ENCODE results near the gene DNAJB6.

The DNAJB6 gene

GRCh38 chr7:157368955-157369354 lies 32.2 kb downstream of the DNAJB6 start:
- DNase-seq (ENCODE audit: low spot score): no peak

- DNase-seq (ENCODE audit: low spot score): no peak
Observed at GRCh38 chr7:157370742-157371141, 33.9 kb downstream of the DNAJB6 start.

GRCh38 chr7:157371296-157371695 lies 34.5 kb downstream of the DNAJB6 start:
- DNase-seq (ENCODE audit: low spot score): no peak

DNA sequence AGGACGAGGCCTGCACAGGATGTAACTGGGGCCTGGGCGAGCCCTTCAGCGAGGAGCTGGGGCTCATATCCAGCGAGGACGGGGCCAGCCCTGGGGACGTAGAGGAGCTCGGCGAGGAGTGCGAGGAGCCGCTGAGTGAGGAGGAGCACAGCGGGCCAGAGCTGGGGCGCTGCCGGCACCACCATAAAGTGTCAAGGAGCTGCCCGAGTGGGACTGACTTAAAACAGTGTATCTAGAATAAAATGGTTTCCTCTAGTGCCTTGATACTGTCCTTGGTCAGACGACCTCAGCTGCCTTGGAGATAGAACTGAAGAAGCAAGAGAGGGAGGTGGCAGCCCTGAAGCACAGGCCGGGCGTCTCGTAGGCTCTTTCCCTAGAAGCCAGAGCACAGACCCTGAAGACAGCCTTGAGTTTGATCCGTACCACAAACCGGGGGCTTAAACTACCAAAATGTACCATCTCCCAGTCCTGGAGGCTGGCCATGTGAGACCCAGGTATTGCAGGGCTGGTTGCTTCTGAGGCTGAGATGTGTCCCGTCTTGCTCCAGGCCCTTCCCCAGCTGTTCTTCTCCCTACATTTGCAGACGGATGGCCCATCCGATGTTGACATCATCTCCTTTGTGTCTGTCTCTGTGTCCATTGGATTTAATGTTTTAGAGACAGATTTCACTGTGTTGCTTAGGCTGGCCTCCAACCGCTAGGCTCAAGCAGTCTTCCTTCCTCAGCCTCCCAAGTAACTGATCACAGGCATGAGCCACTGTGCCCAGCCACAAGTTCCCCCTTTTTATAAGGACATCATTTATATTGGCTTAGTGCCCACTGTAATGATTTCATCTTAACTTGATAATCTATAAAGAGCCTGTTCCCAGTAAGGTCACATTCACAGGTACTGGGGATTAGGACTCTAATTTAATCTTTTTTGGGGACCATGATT lies 35.8 kb downstream of the DNAJB6 start:
- no peak for DNase-seq (ENCODE audit: low spot score)

GRCh38 chr7:157373493-157373892 lies 36.7 kb downstream of the DNAJB6 start:
- no peak for DNase-seq (ENCODE audit: low spot score)

DNA sequence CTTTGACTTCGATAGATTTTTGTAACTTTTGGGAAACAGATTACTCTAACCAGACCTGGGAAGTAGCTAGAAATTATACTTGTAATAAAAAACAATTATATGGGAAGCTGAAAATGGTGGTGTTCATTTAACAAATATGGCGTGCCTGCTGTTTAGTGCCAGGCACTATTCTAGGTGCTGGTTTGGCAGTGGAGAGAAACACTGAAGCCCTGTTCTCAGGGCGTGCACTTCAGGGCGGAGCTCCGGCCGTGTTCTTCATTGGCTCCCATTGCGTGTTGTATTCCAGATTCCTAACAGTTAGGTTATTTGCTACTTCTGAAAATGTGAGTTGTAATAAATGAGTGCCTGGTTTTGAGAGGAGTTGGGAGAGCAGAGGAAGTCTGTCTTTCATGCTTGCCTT lies 38.6 kb downstream of the DNAJB6 start:
- DNase-seq (ENCODE audit: low spot score): no peak

GRCh38 chr7:157377436-157378124 lies 40.8 kb downstream of the DNAJB6 start:
- no peak for DNase-seq (ENCODE audit: low spot score)

DNA sequence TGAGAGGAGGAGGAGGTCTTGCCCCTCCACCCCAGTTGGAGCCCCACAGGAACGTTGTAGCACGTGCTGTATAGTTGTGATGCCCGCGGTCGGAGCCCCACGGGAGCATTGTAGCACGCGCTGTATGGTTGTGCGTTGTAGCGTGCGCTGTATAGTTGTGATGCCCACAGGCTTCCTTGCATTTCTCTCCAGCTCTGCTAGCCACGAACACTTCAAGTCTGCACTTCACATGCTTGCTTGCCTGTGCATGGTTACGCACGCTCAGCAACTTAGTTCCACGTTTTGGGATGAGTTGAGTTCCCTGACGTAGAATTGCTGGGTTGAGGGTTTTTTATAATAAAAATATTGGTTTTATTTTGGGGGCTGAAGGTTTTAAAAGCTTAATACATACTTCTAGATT lies 41.6 kb downstream of the DNAJB6 start:
- no peak for DNase-seq (ENCODE audit: low spot score)

GRCh38 chr7:157379493-157379892 lies 42.7 kb downstream of the DNAJB6 start:
- no peak for DNase-seq (ENCODE audit: low spot score)

DNA sequence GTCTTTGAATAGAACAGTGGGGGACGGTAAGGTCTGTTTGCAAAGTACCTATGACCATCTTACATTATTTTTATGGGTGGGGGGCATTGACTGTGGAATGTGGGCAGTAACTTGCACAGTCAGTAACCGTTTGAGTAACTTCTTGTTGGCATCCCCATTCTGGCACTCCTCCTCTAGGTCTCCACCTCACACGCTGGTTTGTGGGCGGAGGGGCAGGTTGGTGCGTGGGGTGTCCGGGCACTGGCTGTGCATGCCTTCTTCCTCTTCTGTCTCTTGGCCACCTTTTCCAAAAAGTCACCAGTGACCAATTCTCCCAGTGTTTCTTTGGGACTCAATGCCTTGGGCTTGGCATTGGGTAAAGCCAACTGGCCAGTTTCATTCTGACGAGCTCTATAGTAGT lies 43.6 kb downstream of the DNAJB6 start:
- DNase-seq (ENCODE audit: low spot score): no peak

GRCh38 chr7:157383868-157384267 lies 47.1 kb downstream of the DNAJB6 start:
- DNase-seq (ENCODE audit: low spot score): no peak

GRCh38 chr7:157384301-157384700 lies 47.5 kb downstream of the DNAJB6 start:
- no peak for DNase-seq (ENCODE audit: low spot score)

GRCh38 chr7:157386979-157387800 lies 50.4 kb downstream of the DNAJB6 start:
- DNase-seq (ENCODE audit: low spot score): peak; percentile 85

- DNase-seq (ENCODE audit: low spot score): no peak
Observed at GRCh38 chr7:157388301-157388700, 51.5 kb downstream of the DNAJB6 start.

DNA sequence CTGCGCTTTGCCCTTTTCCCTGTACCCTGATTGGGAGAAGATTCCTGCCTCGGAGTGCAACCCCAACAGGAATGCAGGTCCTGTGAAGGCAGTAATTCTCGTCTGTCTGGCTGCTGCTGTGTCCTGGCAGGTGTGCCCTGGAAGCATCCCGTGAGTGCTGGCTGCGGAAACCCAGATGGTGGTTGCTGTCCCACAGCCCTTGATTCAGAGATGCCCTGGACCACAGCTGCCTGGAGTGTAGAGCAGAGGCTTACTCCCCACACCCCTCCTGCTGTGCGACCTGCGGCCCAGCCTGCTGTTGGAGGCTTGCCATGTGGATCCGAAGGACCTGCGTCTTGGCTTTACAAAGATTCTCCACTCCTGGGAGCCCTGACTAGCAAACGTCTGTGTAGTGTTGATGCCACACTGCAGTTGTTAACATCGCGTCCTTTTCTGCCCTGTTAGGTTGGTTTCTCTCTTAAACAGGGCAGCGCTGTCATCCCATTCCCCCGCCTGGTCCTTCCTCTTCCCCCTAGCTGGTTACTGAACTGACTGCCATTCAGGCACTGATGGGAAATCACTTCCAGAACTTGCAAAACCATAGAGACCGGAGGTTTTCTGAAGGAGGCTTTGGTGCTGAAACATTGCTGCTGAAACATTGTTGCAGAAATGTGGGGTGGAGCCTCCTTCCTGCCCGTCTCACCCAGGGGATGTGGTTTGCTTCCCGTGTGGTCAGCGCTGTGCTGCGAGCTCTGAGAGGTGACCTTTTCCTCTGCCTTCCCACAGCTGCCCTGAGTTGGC lies 53.3 kb downstream of the DNAJB6 start:
- no peak for DNase-seq (ENCODE audit: low spot score)

GRCh38 chr7:157391036-157391710 lies 54.4 kb downstream of the DNAJB6 start:
- DNase-seq (ENCODE audit: low spot score): no peak

DNA sequence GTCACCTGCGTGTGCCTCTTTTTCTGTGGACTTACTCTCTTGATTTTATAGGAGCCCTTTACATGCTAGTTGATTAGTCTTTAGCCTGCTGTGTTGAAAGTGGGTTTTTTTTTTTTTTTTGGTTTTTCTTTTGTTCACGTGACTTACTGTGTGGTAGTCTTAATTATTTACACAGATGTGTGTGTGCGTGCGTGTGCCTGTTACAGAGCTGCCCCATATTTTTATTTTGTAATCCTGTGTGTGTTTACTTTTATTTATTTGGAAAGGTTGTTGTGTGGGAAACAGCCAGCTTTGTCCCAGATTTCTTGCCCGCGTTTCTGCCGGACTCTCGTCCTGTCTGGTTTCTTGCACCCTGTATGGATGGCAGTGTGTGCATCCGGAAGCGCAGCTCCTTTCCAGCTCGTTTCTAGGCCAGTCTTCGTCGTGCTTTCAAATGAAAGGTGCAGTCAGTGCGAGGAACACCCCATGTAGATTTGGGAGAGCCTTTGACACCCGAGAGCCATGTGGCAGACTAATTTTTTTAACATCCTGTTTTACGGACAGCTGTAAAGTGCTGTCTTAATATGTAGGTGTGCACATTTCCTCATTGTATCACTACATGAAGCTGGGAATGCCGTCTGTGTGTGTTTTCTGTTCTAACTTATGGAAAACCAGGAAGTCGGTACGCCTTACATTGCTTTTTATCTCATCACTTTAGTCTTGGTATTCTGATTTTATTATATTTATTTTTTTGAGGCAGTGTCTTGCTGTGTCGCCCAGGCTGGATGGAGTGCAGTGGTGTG lies 55.6 kb downstream of the DNAJB6 start:
- no peak for DNase-seq (ENCODE audit: low spot score)

DNA sequence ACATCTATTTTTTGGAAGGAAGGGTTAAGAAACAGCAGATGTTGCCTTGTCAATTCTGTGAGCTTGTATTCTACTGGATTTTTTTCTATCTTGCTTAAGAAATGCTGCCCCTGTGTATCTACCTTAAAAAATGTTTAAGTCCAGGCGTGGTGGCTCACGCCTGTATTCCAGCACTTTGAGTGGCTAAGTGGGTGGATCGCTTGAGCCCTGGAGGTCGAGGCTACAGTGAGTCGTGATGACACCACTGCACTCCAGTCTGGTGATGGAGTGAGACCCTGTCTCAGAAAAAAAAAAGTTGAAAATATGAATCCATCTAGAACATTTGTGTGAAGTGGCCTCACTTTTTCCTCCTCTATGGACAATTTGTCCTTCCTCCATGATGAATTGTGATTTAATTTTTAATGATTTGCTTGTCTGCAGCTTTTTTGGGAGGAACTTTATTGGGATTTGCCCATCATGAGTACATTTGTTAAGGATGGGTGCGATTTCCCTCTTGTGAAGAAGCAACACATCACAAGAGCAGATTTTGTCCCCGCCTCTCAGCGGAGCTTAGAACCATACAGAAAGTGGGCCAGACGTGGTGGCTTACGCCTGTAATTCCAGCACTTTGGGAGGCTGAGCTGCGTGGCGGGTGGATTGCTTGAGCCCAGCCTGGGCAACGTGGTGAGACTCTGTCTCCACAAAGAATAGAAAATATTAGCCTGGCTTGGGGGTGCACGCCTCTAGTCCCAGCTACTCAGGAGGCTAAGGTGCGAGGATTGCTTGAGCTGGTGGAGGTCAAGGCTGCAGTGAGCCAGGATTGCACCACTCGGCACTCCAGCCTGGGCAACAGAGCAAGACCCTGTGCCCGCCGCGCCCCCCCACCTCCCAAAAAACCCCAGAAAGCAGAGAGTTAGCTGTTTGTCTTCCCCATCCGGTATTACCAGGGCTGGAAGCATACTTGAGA lies 57.7 kb downstream of the DNAJB6 start:
- no peak for DNase-seq (ENCODE audit: low spot score)

DNA sequence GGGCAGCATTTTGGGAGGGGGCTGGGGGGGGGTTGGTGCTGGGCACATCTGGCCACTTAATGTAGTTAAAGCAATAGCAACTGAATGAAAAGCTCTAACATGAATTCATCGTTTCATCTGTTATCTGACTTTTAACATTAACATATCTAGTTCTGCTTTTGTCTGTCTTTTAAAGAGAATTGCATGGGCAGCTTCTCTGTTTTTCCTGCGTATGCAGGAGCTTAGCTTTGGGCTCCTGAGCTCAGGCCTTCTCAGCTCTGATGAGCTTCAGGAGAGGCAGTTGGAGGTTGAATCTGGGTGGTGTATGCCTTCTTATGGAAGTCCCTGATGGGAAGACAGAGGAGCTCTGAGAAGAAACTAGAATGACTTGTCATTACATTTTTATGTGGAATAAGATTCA lies 58.4 kb downstream of the DNAJB6 start:
- no peak for DNase-seq (ENCODE audit: low spot score)

All from COLO829 (cell line).